ENCODE measurements around the gene DTNBP1.
"Not testable (repeated sequence)": the region's sequence is repeated elsewhere in the genome, so short reads cannot be mapped to it uniquely, and the experiment has no call there.

The DTNBP1 gene

DNA sequence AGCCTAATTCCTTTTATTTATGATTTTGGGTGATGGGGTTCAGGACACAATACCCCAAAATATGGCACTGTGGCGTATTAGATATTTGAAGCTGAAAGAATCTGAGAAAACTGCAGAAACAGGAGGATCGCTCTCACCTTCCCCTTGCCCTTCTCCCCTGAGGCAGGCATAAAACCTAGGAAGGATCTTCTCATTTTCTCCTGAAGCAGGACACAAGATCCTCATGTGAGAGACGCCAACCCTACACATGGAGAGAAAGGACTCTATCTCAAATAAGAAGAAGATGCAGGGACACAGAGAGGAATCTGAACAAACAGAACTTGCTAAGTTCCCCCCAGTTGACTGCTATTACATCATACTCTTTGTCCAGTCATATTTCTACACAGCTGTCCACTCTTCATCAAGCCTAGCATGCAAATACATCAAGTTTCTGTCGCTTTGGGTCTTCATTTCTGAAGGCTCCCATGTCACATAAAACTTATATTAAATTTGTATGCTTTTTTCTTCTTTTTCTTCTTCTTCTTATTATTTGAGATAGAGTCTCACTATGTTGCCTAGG is 109.0 kb downstream of the DTNBP1 start:
- no peak for DNase-seq

- DNase-seq = no peak
These were observed 109.8 kb downstream of the DTNBP1 start for GRCh38 chr6:15553031-15553430.

DNA sequence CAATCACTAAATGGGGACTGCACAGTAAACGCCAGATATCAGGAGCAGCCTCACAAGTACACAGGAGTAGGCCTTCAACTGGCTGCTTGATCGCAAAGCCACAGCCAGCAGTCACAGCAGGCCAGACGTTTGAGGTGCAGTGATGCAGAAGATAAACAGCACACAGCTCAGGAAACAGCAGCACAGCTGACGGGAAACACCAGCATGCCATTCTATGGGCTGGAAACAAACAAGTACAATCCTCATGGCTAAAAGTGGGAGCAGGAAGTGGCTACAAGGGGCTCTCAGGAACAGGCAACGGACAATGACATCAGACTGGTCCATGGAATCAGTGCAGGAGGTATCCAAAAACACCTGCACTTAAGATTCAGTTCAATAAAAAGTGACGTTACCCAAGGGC is 111.0 kb downstream of the DTNBP1 start:
- no peak for DNase-seq

DNA sequence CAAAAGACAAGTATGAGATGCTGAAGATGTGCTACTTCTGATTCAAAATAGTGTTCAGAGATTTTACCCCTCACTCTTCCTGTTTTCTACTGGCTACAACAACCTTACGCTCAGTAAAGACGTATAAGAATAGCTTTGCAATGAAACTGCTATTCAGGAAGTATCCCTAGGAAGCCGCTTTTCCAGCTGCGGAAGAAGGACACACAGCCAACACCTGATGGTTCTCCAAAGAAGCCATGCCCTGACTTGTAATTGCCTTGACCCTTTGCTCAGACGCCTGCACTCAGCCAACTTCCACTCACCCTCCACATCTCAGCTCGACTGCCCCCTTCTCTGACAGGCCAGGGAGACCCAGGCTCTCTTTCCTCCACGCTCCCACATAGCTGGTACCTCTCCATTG is 111.6 kb downstream of the DTNBP1 start:
- DNase-seq = no peak

- no peak for DNase-seq
These were observed 112.2 kb downstream of the DTNBP1 start for GRCh38 chr6:15550546-15551123.

DNA sequence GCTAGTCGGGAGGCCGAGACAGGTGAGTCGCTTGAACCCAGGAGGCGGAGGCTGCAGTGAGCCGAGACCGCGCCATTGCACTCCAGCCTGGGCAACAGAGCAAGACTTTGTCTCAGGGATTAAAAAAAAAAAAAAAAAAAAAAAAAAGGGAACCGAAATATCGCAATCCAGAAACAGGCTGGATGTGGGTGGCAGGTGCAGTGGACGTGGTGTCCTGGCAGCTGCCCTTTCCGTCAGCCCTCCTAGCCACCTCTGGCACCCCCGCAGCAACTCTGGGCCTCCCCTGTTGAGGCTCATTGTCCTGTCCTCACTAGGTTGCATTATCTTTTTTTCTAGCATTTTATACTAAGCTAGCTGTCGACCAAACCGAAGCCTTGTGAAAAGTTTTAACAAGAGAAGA is 113.5 kb downstream of the DTNBP1 start:
- DNase-seq = no peak

- no peak for DNase-seq
These were observed 115.4 kb downstream of the DTNBP1 start for GRCh38 chr6:15547400-15547799.

DNA sequence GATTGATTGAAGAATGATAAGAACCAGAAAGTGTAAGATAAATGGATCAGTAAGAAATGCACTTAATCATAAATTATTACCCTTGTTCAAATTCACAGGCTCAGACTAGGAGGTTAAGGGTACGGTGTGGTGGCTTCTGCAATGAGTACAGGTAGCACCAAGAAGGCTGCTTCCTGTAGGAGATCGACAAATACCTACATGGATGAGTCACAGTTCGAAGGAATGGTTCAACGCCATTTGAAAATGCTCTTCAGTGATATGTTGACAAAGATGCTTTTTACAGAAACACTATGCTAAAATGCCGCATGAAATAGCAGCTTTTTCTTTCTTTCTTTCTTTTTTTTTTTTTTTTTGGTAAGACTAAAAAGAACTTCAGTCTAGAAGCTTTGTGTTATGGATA is 116.2 kb downstream of the DTNBP1 start:
- DNase-seq = no peak

- DNase-seq = no peak
These were observed 118.4 kb downstream of the DTNBP1 start for GRCh38 chr6:15544321-15544900.

- not testable (repeated sequence) for DNase-seq
These were observed 119.4 kb downstream of the DTNBP1 start for GRCh38 chr6:15543332-15543917.

DNA sequence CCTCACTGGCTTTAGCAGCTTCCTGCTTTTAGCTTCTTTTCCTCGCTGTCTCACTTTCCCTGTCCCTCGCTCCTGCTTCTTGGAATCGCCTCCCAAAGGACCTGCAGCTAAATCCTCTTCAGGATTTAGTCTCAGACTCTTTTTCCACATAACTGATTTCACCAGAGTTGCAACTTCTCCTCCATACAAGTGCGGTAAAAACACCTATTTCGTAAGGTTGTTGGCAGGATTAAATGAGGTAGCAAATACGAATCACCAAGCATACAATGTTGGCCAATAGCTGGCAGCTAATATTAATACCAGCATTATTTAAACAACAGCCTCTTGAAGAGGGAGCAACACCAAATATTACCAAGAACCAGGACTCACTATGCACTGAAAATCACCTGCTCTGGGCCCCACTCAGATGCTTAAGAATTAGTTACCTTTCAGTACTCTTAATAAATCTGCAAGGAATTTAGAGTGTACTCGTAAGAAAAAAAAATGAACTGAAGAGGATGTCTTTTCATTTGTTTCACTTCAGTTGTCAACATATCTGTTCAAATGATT is 123.0 kb downstream of the DTNBP1 start:
- no peak for DNase-seq

- DNase-seq = no peak
These were observed 123.9 kb downstream of the DTNBP1 start for GRCh38 chr6:15538766-15539495.

- no peak for DNase-seq
These were observed 124.7 kb downstream of the DTNBP1 start for GRCh38 chr6:15538106-15538505.

- DNase-seq = no peak
These were observed 126.5 kb downstream of the DTNBP1 start for GRCh38 chr6:15536198-15536955.

DNA sequence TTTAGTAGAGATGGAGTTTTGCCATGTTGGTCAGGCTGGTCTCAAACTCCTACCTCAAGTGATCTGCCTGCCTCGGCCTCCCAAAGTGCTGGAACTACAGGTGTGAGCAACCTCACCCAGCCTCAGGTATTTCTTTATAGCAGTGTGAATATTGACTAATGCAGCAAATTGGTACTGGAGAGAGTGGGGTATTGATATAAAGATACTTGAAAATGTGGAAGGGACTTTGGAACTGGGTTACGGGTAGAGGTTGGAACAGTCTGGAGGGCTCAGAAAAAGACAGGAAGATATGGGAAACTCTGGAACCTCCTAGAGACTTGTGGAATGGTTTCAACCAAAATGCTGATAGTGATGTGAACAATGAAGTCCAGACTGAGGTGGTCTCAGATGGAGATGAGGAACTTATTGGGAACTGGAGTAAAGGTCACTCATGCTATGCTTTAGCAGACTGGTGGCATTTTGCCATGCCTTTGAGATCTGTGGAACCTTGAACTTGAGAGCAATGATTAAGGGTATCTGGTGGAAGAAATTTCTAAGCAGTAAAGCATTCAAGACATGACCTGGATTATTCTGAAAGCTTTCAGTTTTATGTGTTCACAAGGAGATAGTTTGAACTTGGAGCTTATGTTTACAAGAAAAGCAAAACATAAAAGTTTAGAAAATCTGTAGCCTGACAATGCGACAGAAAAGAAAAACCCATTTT is 127.2 kb downstream of the DTNBP1 start:
- DNase-seq = no peak

DNA sequence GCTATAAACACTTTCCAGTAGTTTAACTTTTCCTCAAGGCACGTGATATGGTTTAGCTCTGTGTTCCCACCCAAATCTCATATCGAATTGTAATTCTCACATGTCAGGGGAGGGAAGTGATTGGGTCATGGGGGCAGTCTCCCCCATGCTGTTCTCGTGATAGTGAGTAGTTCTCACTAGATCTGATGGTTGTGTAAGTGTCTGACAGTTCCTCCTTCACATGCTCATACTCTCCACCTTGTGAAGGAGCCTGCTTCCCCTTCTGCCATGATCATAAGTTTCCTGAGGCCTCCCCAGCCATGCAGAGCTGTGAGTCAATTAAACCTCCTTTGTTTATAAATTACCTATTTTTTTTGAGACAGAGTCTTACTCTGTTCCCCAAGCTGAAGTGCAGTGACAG is 127.9 kb downstream of the DTNBP1 start:
- no peak for DNase-seq

GRCh38 chr6:15533379-15534026 is 129.3 kb downstream of the DTNBP1 start:
- DNase-seq = no peak

DNA sequence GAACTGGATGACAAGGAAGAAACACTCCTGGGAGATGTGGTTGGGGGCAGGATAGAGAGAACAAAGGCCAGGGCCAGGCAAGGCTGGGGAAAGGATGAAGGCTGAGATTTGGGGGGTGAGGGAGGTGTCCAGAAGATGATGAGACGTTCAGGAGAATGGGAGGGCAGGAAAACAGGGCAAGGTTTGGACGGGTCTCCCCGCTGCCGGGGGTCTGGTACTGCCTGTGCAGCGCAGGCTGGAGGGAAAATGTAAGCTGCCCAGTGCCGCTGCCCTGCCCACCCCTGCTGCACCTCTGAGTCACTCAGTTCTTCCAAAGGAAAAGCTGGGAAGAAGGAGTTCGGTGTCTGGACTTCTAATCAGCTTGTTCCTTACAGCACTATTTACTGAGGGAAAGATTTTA is 130.9 kb downstream of the DTNBP1 start:
- DNase-seq = no peak

DNA sequence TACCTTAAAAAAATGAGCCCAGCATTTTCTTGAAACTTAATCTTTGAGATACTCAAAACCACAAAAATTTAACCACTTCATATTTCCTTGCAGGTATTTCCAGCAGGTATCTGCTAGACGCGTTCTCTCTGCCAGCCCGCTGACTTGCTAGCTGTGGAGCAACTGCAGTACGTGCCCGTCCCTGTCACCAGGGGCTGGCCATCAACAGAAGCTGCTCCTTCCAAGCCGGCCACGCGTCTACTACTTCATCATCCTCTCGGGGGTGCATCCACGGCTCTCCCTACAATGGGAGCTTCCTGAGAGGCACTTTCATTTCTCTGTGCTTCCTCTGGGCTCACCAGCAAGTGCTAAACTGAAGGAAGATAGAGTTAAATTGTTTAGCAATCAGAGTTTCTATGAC is 132.4 kb downstream of the DTNBP1 start:
- no peak for DNase-seq

DNA sequence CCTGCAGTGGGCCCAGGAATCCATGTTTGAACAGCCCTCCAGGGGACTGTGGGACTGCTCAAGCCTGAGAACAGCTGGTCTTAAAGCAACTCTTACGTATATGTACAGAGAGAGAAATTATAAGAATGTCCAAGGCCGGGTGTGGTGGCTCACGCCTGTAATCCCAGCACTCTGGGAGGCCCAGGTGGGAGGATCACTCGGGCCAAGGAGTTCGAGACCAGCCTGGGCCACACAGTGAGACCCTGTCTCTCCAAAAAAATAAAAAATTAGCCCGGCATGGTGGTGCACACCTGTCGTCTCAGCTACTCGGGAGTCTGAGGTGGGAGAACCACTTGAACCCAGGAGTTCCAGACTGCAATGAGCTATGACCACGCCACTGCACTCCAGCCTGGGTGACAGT is 134.0 kb downstream of the DTNBP1 start:
- DNase-seq = no peak

GRCh38 chr6:15527838-15528617 is 134.8 kb downstream of the DTNBP1 start:
- no peak for DNase-seq
